NB4 (cell line): Measurements from ENCODE around the gene SLC39A5.

ENCODE experiments used
- POLR2A ChIP-seq: IDR thresholded peaks from 2 replicates; pipeline ENCODE4 v1.6.1; 2011; ENCODE audit warnings: mild to moderate bottlenecking; ENCODE audit not compliant: insufficient read length; ENCODE audit errors: extremely low read depth
- TF ChIP-seq, protein P1 (sequence below): IDR thresholded peaks from one replicate; pipeline ENCODE4 v1.5.1; 2012; ENCODE audit warnings: low read depth, low read length
- TF ChIP-seq, protein P2 (sequence below): IDR thresholded peaks from 2 replicates; pipeline ENCODE4 v1.6.1; 2011; ENCODE audit warnings: low read depth, low read length

DNA sequence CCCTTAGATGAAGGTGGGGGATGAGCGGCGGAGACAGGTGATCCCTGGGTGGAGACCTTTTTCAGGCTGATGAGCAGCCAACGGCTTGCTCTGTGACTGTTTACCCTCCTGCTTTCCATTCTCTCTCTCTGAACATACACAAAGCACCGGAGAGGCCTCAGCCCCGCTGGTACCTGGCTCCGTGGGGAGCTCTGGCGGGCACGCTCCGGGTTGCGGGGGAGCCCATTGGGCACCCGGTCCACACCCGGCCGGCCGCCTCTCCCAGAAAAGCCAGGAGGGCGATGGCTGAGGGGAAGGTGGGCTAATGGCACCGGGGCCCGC is 41.1 kb upstream of the SLC39A5 start:
- no peak for TF ChIP-seq POLR2A
- TF ChIP-seq, protein P1, sequence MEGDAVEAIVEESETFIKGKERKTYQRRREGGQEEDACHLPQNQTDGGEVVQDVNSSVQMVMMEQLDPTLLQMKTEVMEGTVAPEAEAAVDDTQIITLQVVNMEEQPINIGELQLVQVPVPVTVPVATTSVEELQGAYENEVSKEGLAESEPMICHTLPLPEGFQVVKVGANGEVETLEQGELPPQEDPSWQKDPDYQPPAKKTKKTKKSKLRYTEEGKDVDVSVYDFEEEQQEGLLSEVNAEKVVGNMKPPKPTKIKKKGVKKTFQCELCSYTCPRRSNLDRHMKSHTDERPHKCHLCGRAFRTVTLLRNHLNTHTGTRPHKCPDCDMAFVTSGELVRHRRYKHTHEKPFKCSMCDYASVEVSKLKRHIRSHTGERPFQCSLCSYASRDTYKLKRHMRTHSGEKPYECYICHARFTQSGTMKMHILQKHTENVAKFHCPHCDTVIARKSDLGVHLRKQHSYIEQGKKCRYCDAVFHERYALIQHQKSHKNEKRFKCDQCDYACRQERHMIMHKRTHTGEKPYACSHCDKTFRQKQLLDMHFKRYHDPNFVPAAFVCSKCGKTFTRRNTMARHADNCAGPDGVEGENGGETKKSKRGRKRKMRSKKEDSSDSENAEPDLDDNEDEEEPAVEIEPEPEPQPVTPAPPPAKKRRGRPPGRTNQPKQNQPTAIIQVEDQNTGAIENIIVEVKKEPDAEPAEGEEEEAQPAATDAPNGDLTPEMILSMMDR = no peak
- TF ChIP-seq, protein P2, sequence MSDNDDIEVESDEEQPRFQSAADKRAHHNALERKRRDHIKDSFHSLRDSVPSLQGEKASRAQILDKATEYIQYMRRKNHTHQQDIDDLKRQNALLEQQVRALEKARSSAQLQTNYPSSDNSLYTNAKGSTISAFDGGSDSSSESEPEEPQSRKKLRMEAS = no peak
